Mesothelial cell of epicardium (in vitro differentiated cells): ENCODE results near the gene VGLL3. TPM values are rescaled to one million over a fixed set of nuclear protein-coding genes. Genes with fewer than 3 reads are reported as not detected.
A peak's percentile ranks its signal among the peaks of the same experiment; 100 is the strongest.

Source experiments
- DNase-seq, 2 experiments: peaks; one replicate each; pipeline ENCODE4 v3.0.0; 2021; ENCODE audit warnings: low spot score in 2 of 2; ENCODE audit not compliant: unreplicated experiment in 2 of 2
- H3K27ac Mint-ChIP-seq: 2 replicates; pipeline ENCODE4 v1.8.0; 2021; ENCODE audit warnings: mixed read lengths
- H3K27me3 Mint-ChIP-seq: 2 replicates; pipeline ENCODE4 v1.8.0; 2021; ENCODE audit warnings: low read depth, mixed read lengths
- H3K36me3 Mint-ChIP-seq: 2 replicates; pipeline ENCODE4 v1.8.0; 2021; ENCODE audit warnings: mixed read lengths
- H3K4me1 Mint-ChIP-seq: 2 replicates; pipeline ENCODE4 v1.8.0; 2021; ENCODE audit warnings: mixed read lengths
- H3K4me3 Mint-ChIP-seq: 2 replicates; pipeline ENCODE4 v1.8.0; 2021; ENCODE audit warnings: mild to moderate bottlenecking, moderate library complexity, mixed read lengths
- H3K9me3 Mint-ChIP-seq: 2 replicates; pipeline ENCODE4 v1.8.0; 2021; ENCODE audit warnings: mixed read lengths
- CTCF ChIP-seq: fragments of 200-600 bp; sonication (generic); IDR thresholded peaks from one replicate; pipeline ENCODE4 v1.5.0; 2021; ENCODE audit warnings: antibody characterized with exemption; ENCODE audit not compliant: unreplicated experiment
- total RNA-seq: library from RNA; stranded (reverse); gene quantifications from 3 replicates; pipeline ENCODE4 v1.2.1, GENCODE V29; 2021

VGLL3 gene
- total RNA-seq, 1 donor from 2014 or later = 11.9 TPM

GRCh38 chr3:86989006-86989405, 1.9 kb downstream of the VGLL3 start:
- peak overlapping the region; percentile 68 for H3K4me3 Mint-ChIP-seq
- no peak for TF ChIP-seq CTCF
- no peaks in the 10 kb centered on the region for H3K36me3 Mint-ChIP-seq
- peak overlapping the region; percentile 68 for H3K27ac Mint-ChIP-seq
- H3K4me1 Mint-ChIP-seq = peaks cover 45% of the 10 kb centered on the region
- peaks cover 15% of the 10 kb centered on the region for H3K27me3 Mint-ChIP-seq
- H3K9me3 Mint-ChIP-seq = no peaks in the 10 kb centered on the region
- DNase-seq = no peak

GRCh38 chr3:86988235-86988634, 2.7 kb downstream of the VGLL3 start:
- DNase-seq = no peak
- H3K27me3 Mint-ChIP-seq = peaks cover 14% of the 10 kb centered on the region
- no peak for TF ChIP-seq CTCF
- H3K4me3 Mint-ChIP-seq = no peak overlapping the region
- peak overlapping the region; percentile 41 for H3K27ac Mint-ChIP-seq
- no peaks in the 10 kb centered on the region for H3K36me3 Mint-ChIP-seq
- peaks cover 40% of the 10 kb centered on the region for H3K4me1 Mint-ChIP-seq
- H3K9me3 Mint-ChIP-seq = no peaks in the 10 kb centered on the region

- H3K27ac Mint-ChIP-seq = no peak overlapping the region
- TF ChIP-seq CTCF = no peak
- DNase-seq = no peak
- no peaks in the 10 kb centered on the region for H3K9me3 Mint-ChIP-seq
- H3K4me1 Mint-ChIP-seq = peaks cover 44% of the 10 kb centered on the region
- no peak overlapping the region for H3K4me3 Mint-ChIP-seq
- H3K27me3 Mint-ChIP-seq = peaks cover 14% of the 10 kb centered on the region
- H3K36me3 Mint-ChIP-seq = no peaks in the 10 kb centered on the region
Measured at GRCh38 chr3:86987421-86987715, 3.6 kb downstream of the VGLL3 start.

- Mint-ChIP-seq H3K27ac (no peak overlapping the region), H3K27me3 (peaks cover 14% of the 10 kb centered on the region), H3K4me1 (peaks cover 40% of the 10 kb centered on the region), H3K4me3 (no peak overlapping the region), H3K36me3 (no peaks in the 10 kb centered on the region), H3K9me3 (no peaks in the 10 kb centered on the region)
- no peak for TF ChIP-seq CTCF
- no peak for DNase-seq
Measured at GRCh38 chr3:86986671-86987420, 4.1 kb downstream of the VGLL3 start.

GRCh38 chr3:86985181-86985826, 5.6 kb downstream of the VGLL3 start:
- Mint-ChIP-seq H3K36me3 (no peaks in the 10 kb centered on the region), H3K27ac (no peak overlapping the region), H3K4me3 (no peak overlapping the region), H3K9me3 (no peaks in the 10 kb centered on the region), H3K27me3 (peaks cover 13% of the 10 kb centered on the region), H3K4me1 (peaks cover 36% of the 10 kb centered on the region)
- TF ChIP-seq CTCF = no peak
- DNase-seq = no peak
